ENCODE results near the gene HLA-DPA1.

Gene HLA-DPA1

DNA sequence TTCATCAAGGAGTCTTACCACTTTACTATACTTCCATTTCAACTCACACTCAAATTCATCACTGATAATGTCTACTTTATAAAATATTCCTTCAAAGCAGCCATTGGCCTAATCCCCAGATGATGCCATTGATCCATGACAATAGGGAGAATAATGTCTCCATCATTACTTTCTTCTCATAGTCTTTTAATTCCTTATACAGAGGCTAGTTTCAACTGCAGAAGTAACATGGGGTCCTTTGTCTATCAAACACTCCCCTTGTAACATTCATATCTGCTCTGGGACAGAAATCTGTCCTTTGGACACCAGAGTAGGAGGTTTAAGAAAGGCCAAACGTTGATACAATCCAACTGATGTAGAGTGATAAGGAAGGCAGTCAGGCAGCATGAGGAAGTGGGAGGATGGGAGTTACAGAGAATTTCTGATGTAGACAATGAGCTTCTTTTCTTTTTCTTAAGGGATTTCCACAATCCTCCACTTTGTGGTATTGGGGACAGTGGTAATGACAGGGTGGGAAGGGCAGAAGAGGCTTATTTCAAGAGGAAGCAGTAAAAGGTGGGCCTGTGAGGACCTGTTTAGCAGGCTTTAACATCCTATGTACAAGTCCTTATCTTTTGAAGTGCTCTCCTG lies 45.1 kb downstream of the HLA-DPA1 start:
- TF ChIP-seq, protein P1, sequence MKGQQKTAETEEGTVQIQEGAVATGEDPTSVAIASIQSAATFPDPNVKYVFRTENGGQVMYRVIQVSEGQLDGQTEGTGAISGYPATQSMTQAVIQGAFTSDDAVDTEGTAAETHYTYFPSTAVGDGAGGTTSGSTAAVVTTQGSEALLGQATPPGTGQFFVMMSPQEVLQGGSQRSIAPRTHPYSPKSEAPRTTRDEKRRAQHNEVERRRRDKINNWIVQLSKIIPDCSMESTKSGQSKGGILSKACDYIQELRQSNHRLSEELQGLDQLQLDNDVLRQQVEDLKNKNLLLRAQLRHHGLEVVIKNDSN (IDR thresholded peaks at IDR 0.05): no peak
- no peak for TF ChIP-seq TCF12 (IDR thresholded peaks at IDR 0.05; ENCODE audit: low read depth)
- TF ChIP-seq RAD21 (IDR thresholded peaks at IDR 0.05; ENCODE audit: low read depth): no peak
- no peak for TF ChIP-seq NFIC (IDR thresholded peaks at IDR 0.05)
- TF ChIP-seq CEBPB (IDR thresholded peaks at IDR 0.05): no peak
- no peak for TF ChIP-seq TAF1 (IDR thresholded peaks at IDR 0.05; ENCODE audit: low read depth)
- TF ChIP-seq, protein P2, sequence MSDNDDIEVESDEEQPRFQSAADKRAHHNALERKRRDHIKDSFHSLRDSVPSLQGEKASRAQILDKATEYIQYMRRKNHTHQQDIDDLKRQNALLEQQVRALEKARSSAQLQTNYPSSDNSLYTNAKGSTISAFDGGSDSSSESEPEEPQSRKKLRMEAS (IDR thresholded peaks at IDR 0.05): no peak
- no peak for TF ChIP-seq EGR1 (IDR thresholded peaks at IDR 0.05)
- TF ChIP-seq CREB1 (IDR thresholded peaks at IDR 0.05; ENCODE audit: low read depth): no peak
- TF ChIP-seq, protein P3, sequence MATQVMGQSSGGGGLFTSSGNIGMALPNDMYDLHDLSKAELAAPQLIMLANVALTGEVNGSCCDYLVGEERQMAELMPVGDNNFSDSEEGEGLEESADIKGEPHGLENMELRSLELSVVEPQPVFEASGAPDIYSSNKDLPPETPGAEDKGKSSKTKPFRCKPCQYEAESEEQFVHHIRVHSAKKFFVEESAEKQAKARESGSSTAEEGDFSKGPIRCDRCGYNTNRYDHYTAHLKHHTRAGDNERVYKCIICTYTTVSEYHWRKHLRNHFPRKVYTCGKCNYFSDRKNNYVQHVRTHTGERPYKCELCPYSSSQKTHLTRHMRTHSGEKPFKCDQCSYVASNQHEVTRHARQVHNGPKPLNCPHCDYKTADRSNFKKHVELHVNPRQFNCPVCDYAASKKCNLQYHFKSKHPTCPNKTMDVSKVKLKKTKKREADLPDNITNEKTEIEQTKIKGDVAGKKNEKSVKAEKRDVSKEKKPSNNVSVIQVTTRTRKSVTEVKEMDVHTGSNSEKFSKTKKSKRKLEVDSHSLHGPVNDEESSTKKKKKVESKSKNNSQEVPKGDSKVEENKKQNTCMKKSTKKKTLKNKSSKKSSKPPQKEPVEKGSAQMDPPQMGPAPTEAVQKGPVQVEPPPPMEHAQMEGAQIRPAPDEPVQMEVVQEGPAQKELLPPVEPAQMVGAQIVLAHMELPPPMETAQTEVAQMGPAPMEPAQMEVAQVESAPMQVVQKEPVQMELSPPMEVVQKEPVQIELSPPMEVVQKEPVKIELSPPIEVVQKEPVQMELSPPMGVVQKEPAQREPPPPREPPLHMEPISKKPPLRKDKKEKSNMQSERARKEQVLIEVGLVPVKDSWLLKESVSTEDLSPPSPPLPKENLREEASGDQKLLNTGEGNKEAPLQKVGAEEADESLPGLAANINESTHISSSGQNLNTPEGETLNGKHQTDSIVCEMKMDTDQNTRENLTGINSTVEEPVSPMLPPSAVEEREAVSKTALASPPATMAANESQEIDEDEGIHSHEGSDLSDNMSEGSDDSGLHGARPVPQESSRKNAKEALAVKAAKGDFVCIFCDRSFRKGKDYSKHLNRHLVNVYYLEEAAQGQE (IDR thresholded peaks at IDR 0.05; ENCODE audit: low read depth): no peak
- no peak for TF ChIP-seq FOXM1 (IDR thresholded peaks at IDR 0.05; ENCODE audit: borderline replicate concordance, low read depth)
- TF ChIP-seq EP300 (IDR thresholded peaks at IDR 0.05; ENCODE audit: borderline replicate concordance): no peak
- no peak for TF ChIP-seq TEAD4 (IDR thresholded peaks at IDR 0.05)
- TF ChIP-seq YY1 (IDR thresholded peaks at IDR 0.05; ENCODE audit: low read depth): no peak
- TF ChIP-seq ZBTB7A (IDR thresholded peaks at IDR 0.05; ENCODE audit: low read depth): no peak

DNA sequence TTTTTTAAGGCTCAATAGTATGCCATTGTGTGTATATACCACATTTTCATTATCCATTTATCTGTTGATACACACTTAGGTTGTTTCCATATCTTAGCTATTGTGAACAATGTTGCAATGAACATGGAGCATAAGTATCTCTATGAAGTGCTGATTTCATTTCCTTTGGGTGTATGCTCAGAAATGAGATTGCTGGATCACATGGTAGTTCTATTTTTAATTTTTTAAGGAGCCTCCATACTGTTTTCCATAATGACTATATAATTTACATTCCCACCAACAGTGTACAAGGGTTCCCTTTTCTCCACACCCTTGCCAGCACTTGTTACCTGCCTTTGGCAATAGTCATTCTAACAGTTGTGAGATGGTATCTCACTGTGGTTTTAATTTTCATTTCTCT lies 48.9 kb downstream of the HLA-DPA1 start:
- TF ChIP-seq NFIC (IDR thresholded peaks at IDR 0.05) (no peak), YY1 (IDR thresholded peaks at IDR 0.05; ENCODE audit: low read depth) (no peak), TAF1 (IDR thresholded peaks at IDR 0.05; ENCODE audit: low read depth) (no peak), CEBPB (IDR thresholded peaks at IDR 0.05) (no peak), TCF12 (IDR thresholded peaks at IDR 0.05; ENCODE audit: low read depth) (no peak)

DNA sequence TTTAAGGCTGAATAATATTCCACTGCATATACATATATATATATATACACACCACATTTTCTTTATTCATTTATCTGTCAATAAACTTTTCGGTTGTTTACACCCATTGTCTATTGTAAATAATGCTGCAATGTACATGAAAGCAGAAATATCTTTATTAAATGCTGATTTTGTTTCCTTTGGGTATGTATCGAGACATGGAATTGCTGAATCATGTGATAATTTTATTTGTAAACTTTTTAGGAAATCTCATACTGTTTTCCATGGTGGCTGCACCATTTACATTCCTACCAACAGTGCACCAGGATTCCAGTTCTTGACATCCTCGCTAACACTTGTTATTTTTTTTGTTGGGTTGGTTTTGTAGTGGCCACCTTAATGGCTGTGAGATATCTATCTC lies 49.9 kb downstream of the HLA-DPA1 start:
- TF ChIP-seq, protein P1 (IDR thresholded peaks at IDR 0.05): no peak
- TF ChIP-seq TAF1 (IDR thresholded peaks at IDR 0.05; ENCODE audit: low read depth): no peak

DNA sequence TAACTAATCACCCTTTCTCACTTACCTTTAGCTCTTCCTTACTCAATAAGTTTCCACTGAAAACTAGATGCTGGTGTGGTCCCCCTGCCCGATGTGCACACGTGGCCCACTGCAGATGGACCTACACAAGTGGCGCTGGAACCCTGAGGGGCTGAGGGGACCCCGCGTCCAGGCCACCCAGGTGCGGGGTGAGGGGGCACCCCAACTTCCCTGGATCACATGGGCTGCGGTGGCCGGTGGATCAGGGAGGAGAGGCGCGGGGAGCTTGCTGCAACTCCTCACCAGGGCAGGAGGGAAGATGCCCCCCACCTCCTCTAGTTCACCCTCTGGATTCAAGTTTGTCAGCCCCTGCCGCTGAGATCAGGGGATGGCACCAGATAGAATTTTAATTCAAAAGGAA lies 51.5 kb downstream of the HLA-DPA1 start:
- TF ChIP-seq NFIC (IDR thresholded peaks at IDR 0.05) (no peak), ZBTB7A (IDR thresholded peaks at IDR 0.05; ENCODE audit: low read depth) (no peak), TEAD4 (IDR thresholded peaks at IDR 0.05) (no peak), EGR1 (IDR thresholded peaks at IDR 0.05) (no peak), RAD21 (IDR thresholded peaks at IDR 0.05; ENCODE audit: low read depth) (no peak), CREB1 (IDR thresholded peaks at IDR 0.05; ENCODE audit: low read depth) (no peak), TCF12 (IDR thresholded peaks at IDR 0.05; ENCODE audit: low read depth) (no peak), EP300 (IDR thresholded peaks at IDR 0.05; ENCODE audit: borderline replicate concordance) (no peak), YY1 (IDR thresholded peaks at IDR 0.05; ENCODE audit: low read depth) (no peak), FOXM1 (IDR thresholded peaks at IDR 0.05; ENCODE audit: borderline replicate concordance, low read depth) (no peak), TAF1 (IDR thresholded peaks at IDR 0.05; ENCODE audit: low read depth) (no peak), CEBPB (IDR thresholded peaks at IDR 0.05) (no peak)
- TF ChIP-seq, protein P1 (IDR thresholded peaks at IDR 0.05): no peak
- TF ChIP-seq, protein P3 (IDR thresholded peaks at IDR 0.05; ENCODE audit: low read depth): no peak
- TF ChIP-seq, protein P2 (IDR thresholded peaks at IDR 0.05): no peak

DNA sequence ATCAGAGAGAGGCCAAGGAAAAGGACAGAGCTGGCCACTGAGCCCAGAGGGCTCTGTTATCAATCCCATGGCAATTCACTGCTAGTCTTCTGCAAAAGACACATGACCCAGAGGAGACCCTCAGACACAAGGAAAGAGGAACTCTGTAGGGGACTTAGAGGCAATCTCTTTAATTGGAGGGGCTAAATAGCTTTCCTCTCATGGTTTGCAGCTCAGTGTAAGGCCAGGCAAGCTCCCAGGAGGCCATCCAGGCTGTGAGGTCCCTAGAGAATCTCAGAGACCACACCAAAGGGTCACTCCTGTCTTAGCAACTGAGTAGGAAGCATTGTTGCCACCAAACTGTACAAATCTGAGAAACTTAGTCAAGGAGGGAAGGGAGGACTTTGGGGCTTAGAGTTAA lies 54.1 kb downstream of the HLA-DPA1 start:
- TF ChIP-seq TAF1 (IDR thresholded peaks at IDR 0.05; ENCODE audit: low read depth): no peak
- no peak for TF ChIP-seq YY1 (IDR thresholded peaks at IDR 0.05; ENCODE audit: low read depth)
- TF ChIP-seq ZBTB7A (IDR thresholded peaks at IDR 0.05; ENCODE audit: low read depth): no peak
- TF ChIP-seq EP300 (IDR thresholded peaks at IDR 0.05; ENCODE audit: borderline replicate concordance): no peak
- no peak for TF ChIP-seq NFIC (IDR thresholded peaks at IDR 0.05)
- TF ChIP-seq, protein P3 (IDR thresholded peaks at IDR 0.05; ENCODE audit: low read depth): no peak
- no peak for TF ChIP-seq CEBPB (IDR thresholded peaks at IDR 0.05)
- no peak for TF ChIP-seq CREB1 (IDR thresholded peaks at IDR 0.05; ENCODE audit: low read depth)
- TF ChIP-seq, protein P2 (IDR thresholded peaks at IDR 0.05): no peak
- no peak for TF ChIP-seq EGR1 (IDR thresholded peaks at IDR 0.05)
- TF ChIP-seq, protein P1 (IDR thresholded peaks at IDR 0.05): no peak
- TF ChIP-seq FOXM1 (IDR thresholded peaks at IDR 0.05; ENCODE audit: borderline replicate concordance, low read depth): no peak
- no peak for TF ChIP-seq RAD21 (IDR thresholded peaks at IDR 0.05; ENCODE audit: low read depth)
- TF ChIP-seq TCF12 (IDR thresholded peaks at IDR 0.05; ENCODE audit: low read depth): no peak
- no peak for TF ChIP-seq TEAD4 (IDR thresholded peaks at IDR 0.05)
